GM21515 (cell line): ENCODE measurements around the gene CLOCK.

Experiments used
- ATAC-seq: cut with Tn5 transposase; IDR thresholded peaks from one replicate; pipeline ENCODE4 v1.9.1; 2021; ENCODE audit not compliant: unreplicated experiment

CLOCK gene

GRCh38 chr4:55483315-55483714 is 63.4 kb downstream of the CLOCK start:
- ATAC-seq, result no peak

- no peak for ATAC-seq
Measured at GRCh38 chr4:55475394-55476243, 71.1 kb downstream of the CLOCK start.

DNA sequence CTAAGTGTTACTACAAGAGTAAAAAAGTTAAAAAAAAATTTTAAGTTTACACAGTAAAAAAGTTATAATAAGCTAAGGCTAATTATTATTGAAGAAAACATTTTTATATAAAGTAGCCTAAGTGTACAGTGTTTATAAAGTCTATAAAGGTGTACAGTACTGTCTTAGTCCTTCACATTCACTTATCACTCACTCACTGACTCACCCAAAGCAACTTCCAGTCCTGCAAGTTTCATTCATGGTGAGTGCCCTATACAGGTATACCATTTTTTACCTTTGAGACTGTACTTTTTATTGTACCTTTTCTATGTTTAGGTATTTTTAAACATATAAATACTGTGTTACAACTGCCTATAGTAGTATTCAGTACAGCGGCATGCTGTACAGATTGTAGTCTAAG is 76.7 kb downstream of the CLOCK start:
- no peak for ATAC-seq

- no peak for ATAC-seq
Measured at GRCh38 chr4:55468724-55469123, 78.0 kb downstream of the CLOCK start.

DNA sequence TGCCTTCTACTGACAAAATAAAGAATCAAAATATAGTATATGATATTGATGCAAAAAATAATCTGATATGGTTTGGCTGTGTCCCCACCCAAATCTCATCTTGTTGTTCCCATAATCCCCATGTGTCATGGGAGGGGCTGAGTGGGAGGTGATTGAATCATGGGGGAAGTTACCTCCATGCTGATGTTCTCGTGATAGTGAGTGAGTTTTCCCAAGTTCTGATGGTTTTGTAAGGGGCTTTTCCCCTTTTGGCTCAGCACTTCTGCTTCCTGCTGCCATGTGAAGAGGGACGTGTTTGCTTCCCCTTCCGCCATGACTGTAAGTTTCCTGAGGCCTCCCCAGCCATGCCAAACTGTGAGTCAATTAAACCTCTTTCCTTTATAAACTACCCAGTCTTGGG is 80.7 kb downstream of the CLOCK start:
- ATAC-seq, result no peak

GRCh38 chr4:55458611-55459010 is 88.1 kb downstream of the CLOCK start:
- no peak for ATAC-seq

- no peak for ATAC-seq
Measured at GRCh38 chr4:55458164-55458563, 88.5 kb downstream of the CLOCK start.

GRCh38 chr4:55450566-55450965 is 96.1 kb downstream of the CLOCK start:
- ATAC-seq, result no peak

- ATAC-seq, result no peak
Measured at GRCh38 chr4:55447831-55448230, 98.9 kb downstream of the CLOCK start.

GRCh38 chr4:55447108-55447708 is 99.5 kb downstream of the CLOCK start:
- ATAC-seq, result no peak

GRCh38 chr4:55446578-55446922 is 100.2 kb downstream of the CLOCK start:
- no peak for ATAC-seq

DNA sequence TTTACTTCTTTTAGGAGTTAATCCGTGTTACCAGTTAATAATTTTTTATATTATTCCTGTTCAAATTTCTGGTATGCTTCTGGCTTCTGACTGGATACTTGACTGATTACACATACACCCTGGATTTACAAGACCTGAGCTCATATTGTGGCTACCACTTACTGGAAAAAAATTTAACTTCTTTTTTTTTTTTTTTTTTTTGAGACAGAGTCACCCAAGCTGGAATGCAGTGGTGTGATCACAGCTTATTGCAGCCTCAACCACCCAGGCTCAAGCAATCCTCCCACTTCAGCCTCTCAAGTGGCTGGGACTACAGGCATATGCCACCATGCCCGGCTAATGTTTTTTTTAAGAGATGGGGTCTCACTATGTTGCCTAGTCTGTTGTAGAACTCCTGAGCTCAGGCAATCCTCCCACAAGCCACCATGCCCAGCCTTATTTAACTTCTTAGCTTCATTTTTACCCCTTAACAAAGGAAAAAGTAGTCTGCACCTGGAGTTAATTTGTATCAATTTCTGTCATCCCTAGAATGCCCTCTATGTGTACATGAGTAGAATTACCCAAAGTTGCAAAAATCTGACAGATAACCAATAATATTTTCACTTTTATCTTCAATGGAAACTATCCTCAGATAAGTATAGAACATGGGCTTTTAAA is 100.7 kb downstream of the CLOCK start:
- ATAC-seq, result no peak

GRCh38 chr4:55444827-55445226 is 101.9 kb downstream of the CLOCK start:
- ATAC-seq, result no peak

DNA sequence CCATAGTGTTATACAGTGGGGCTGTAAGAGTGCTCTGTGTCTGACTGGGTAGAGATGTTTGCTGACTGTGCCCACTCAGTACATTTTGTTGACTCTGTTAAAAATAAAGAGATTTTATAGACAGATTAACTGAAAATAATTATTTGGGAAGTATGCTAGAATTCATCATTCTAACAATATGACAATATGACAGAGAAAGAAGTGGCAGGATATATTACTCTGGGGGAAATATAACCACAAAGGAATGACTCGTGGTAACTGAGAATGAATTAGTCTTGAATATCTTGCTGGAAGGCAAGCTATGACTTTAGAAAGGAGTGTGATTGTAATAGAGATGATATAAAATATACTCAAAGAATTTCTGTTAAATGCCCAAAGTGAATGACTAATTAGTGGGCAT is 104.2 kb downstream of the CLOCK start:
- ATAC-seq, result no peak

- no peak for ATAC-seq
Measured at GRCh38 chr4:55440786-55441185, 105.9 kb downstream of the CLOCK start.

GRCh38 chr4:55439023-55439422 is 107.7 kb downstream of the CLOCK start:
- ATAC-seq, result no peak

DNA sequence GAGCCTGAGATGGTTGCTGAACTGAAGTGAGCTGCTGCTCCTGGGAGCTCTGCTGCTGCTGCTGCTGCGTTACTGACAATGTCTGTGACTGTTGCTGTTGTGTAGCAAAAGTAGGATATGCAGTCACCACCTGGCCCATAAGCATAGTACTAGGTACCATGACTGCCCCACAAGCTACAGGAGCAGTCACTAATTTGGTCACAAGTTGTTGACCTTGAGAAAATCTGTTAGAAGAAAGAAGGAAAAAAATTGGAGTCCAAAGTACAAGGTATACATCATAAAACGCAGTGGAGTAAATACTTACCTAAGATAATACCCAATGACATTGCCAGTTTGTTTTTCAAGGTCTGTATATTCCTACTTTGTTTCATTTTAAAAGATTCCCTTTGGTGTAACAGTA is 108.4 kb downstream of the CLOCK start:
- no peak for ATAC-seq

DNA sequence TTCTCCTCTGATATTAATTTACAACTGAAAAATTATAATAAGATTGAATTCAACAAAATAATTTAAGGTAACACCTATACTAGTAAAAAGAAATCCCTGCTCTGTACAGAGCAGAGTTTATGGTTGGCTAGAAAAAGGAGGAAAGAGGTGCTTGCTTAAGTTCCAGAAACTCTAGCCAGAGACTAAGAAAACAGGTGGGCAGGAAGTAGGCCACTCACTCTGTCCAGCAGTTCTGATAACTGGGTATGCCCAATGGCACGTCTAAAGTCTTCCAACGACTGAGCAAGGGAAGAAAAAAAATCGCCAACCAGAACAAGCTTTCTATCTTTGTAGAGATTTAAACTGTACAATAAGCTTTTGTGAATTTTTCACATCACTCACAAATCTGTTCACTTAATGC is 108.9 kb downstream of the CLOCK start:
- ATAC-seq, result no peak

DNA sequence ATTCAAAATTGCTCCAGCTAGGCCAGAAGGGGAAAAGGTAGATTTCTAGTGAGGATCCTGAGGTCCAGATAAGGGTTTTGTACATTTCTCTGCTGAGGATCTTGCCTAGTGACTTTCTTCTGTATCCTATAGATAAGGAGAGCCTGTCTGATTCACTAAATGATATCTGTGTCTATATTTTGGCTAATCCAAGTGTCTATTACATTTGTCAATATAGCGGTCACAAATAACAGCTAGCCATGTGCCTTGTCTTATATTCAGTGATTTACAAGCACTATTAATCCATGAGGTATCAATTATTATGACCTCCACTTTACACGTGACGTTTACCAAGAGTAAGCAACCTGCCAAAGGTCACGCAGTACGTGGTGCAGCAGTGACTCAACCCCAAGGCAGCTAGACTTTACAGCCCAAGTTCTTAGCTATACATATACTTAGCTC is 109.3 kb downstream of the CLOCK start:
- no peak for ATAC-seq

DNA sequence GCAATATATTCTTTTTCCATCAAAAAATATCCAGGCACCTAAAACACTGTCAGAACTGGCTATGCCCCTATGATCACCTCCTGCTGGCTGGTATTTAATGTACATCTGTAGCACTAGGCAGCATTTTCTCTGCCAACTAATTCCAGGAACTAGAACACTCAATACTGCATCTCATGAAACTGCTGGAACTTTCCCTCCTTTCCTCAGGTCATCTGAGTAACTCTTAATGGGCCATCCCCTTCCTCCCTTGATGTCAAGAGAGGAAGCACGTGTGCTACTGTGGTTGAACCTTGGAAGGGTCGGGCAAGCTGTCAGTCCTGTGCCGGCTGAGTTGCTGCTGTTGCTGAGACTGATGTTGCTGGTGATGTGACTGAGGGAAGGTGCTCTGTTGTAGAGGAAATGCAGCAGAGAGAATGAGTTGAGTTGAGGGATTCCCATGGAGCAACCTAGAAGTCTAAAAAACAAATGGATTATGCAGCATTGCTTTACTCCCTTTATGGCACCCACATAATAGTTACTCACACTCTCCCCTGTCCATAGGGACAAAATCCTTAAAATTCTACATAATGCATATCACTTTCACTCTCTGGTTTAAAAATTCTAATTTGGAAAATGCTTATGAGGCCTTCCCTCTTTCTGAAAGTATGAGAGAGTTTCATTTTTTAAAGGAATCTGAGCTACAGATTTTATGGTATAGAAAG is 111.4 kb downstream of the CLOCK start:
- peak; percentile 44 for ATAC-seq

- ATAC-seq, result no peak
Measured at GRCh38 chr4:55431710-55432336, 114.9 kb downstream of the CLOCK start.
